ENCODE results near the gene TRAF3IP1.

Gene TRAF3IP1

DNA sequence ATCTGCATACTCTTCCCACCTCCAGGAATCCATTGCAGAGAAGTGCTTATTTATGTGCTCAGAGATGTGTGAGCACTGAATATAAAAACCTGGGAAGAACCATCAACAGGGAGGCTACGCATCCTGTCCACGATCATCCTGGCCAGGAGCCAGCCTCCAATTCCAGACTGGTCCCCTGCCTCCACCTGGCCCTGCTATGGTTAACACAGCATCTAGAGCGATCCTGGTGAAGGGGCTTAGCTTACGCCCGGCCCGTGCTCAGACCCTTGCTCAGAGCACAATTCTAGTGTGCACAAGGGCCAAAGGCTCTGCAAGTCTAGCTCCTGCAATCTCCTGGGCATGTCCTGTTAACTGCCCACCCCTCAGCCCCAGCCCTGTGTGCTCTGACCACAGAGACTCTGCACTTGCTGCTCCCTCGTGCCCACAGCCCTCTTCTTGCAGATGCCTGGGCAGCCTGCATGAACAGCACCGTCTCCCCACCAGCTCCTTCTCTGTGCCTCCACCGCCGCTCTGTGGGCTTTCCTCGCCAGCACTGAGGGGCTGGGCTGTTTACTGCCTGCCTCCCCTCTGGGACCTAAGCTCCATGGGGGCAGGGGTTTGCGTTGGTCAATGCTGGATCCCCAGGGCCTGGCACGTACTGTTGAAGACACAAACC is 38.4 kb upstream of the TRAF3IP1 start:
- Histone ChIP-seq H3K36me3 (peaks cover 4 to 24% (median 10%) of the 10 kb centered on the region in 3 donors), H3K4me3 (no peak overlapping the region), H3K9me3 (no peaks in the 10 kb centered on the region), H3K27me3 (no peaks in the 10 kb centered on the region), H3K4me1 (peaks cover 0 to 73% (median 33%) of the 10 kb centered on the region in 4 donors), H3K27ac (no peak overlapping the region)
- DNase-seq = no peak
- intact Hi-C loops (cut with DNase I; ENCODE audit: low total_unique reads) = loop anchor here (10.0 kb wide), 1 partner anchor 1963 kb away; no protein-coding TSS in a partner anchor
- TF ChIP-seq, protein P1, sequence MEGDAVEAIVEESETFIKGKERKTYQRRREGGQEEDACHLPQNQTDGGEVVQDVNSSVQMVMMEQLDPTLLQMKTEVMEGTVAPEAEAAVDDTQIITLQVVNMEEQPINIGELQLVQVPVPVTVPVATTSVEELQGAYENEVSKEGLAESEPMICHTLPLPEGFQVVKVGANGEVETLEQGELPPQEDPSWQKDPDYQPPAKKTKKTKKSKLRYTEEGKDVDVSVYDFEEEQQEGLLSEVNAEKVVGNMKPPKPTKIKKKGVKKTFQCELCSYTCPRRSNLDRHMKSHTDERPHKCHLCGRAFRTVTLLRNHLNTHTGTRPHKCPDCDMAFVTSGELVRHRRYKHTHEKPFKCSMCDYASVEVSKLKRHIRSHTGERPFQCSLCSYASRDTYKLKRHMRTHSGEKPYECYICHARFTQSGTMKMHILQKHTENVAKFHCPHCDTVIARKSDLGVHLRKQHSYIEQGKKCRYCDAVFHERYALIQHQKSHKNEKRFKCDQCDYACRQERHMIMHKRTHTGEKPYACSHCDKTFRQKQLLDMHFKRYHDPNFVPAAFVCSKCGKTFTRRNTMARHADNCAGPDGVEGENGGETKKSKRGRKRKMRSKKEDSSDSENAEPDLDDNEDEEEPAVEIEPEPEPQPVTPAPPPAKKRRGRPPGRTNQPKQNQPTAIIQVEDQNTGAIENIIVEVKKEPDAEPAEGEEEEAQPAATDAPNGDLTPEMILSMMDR (IDR thresholded peaks at IDR 0.05) = no peak

DNA sequence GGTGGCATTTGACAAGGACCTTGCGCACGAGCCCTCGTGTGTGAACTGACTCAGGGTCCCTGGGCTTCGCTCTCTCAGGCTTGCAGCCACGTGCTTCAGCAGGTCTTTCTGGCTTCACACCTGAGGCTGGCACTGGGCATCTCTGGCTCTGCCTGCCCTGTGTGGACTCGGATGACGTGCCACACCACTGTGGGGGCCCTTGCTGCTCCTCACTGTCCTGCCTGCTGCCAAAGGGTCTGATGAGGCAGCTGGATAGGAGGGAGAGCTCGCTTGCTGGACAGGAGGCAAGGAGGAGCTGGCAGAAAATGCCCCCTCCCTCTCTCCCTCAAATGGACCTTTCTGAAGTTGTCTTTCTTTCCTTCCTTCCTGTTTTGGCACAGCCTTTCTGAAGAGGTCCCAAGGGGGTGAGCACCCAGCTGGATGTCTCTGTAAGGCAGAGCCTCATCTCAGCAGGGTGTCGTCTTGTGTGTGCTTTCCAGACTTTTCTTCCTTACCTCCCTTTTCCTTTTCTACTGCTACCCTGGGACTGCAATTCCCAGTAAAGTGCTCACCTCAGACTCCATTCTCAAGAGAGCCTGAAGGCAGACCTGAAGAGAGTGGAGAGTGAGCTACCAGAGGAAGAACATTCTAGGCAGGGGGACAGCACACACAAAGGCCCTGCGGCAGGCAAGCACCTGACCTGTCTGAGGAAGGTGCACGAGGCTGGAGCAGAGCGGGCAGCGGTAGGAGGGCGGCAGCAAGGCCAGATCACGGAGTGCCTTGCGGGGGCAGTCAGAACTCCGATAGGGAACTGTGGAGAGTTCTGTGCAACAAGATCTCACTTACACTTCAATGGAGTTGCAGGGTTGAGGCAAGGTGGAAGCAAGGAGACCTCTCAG is 37.2 kb upstream of the TRAF3IP1 start:
- H3K27ac ChIP-seq = no peak overlapping the region
- no peaks in the 10 kb centered on the region for H3K27me3 ChIP-seq
- intact Hi-C loops (cut with DNase I; ENCODE audit: low total_unique reads) = loop anchor here (10.0 kb wide), 1 partner anchor 1962 kb away; no protein-coding TSS in a partner anchor
- DNase-seq = no peak
- H3K36me3 ChIP-seq = peaks cover 0 to 12% (median 0%) of the 10 kb centered on the region in 3 donors
- no peak overlapping the region for H3K4me3 ChIP-seq
- H3K4me1 ChIP-seq = peaks cover 0 to 82% (median 43%) of the 10 kb centered on the region in 4 donors
- TF ChIP-seq, protein P1 (IDR thresholded peaks at IDR 0.05) = no peak
- no peaks in the 10 kb centered on the region for H3K9me3 ChIP-seq

DNA sequence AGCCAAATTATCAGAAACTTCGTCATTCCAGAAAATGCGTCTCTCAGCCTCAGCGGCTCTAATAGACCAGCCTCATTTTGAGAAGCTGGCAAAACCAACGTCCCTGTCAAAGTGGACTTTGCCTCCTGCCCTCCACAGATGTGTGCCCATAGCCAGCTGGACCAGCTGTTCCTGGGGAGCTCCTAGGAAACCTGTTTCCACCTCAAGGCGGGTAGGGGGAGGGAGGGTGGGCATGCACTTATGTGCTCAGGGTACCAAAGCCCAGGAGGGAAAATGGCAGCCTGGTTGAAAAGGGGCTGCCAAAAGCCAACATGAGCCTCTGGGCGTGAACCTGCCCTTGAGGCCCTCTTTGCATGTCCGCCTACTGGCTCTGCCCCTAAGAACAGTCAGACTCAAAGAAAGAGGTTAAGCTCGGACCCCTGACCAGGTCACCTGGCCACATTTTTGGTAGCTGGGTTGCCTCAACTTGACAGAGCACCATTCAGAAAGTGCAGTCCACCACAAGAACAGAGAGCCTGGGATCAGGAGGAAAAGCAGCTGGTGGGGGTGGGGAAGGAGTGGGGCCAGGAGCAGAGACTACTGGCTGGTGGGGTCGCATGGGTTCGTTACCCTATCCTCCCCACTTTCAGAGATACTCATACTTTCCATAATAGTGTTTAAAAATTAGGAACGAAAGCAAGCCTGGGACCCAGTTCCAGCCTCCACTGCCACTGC is 35.4 kb upstream of the TRAF3IP1 start:
- no peak for DNase-seq
- intact Hi-C loops (cut with DNase I; ENCODE audit: low total_unique reads) = loop anchor here (10.0 kb wide), 1 partner anchor 1960 kb away; no protein-coding TSS in a partner anchor
- no peaks in the 10 kb centered on the region for H3K9me3 ChIP-seq
- peaks cover 0 to 73% (median 51%) of the 10 kb centered on the region in 4 donors for H3K4me1 ChIP-seq
- H3K27me3 ChIP-seq = no peaks in the 10 kb centered on the region
- peak overlapping the region in 1 of 2 donors; percentile 8 for H3K4me3 ChIP-seq
- H3K36me3 ChIP-seq = peaks cover 0 to 2% (median 0%) of the 10 kb centered on the region in 3 donors
- H3K27ac ChIP-seq = peak overlapping the region; percentile 98 to 99
- TF ChIP-seq, protein P1 (IDR thresholded peaks at IDR 0.05) = no peak

DNA sequence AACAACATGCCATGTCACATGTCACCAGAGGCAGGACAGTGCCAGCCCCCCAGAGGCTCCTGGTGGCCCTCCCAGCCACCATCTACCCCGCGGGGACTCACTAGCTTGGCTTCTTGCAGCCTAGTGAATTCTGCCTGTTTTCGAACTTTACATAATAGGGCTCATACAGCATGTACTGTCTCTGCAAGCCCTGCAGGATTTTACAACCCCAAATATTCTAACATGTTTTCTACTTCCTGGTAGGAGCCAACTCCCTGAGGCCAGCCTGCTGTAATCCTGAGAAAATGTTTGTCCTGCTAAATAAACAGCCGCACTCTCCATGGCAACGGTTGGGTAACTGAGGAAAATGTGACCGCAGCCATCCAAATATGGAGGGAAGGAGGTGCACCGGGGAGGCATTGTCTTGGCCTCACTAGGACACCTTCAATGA is 34.6 kb upstream of the TRAF3IP1 start:
- H3K4me1 ChIP-seq = peaks cover 0 to 70% (median 51%) of the 10 kb centered on the region in 4 donors
- H3K9me3 ChIP-seq = no peaks in the 10 kb centered on the region
- intact Hi-C loops (cut with DNase I; ENCODE audit: low total_unique reads) = loop anchor here (10.0 kb wide), 1 partner anchor 1959 kb away; no protein-coding TSS in a partner anchor
- peak; percentile 95 to 96 for DNase-seq
- H3K36me3 ChIP-seq = no peaks in the 10 kb centered on the region
- H3K4me3 ChIP-seq = peak overlapping the region in 1 of 2 donors; percentile 8
- peak overlapping the region; percentile 98 to 99 for H3K27ac ChIP-seq
- TF ChIP-seq, protein P1 (IDR thresholded peaks at IDR 0.05) = peak in 1 of 2 experiments; percentile 20
- no peaks in the 10 kb centered on the region for H3K27me3 ChIP-seq

DNA sequence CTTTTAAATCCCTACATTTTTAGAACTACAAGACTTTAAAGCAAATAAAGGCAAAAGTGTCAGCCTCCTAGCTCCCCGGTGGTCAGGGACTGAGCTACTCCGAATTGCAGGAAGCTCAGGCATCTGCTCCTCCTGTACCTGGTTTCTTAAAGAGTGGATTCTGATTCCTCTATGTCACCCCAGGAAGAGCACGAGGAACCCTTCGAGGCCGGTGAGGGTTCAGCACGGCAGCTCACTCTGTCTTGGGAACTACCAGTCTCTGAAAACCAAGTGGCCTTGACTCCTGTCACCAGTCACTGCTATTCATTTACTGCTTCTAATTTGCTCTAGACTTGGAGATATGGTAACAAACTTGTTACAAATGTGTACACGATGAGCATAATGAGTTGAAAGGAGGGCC is 34.2 kb upstream of the TRAF3IP1 start:
- H3K4me3 ChIP-seq = peak overlapping the region in 1 of 2 donors; percentile 86

More for the DNA sequence above, 34.2 kb upstream of the TRAF3IP1 start:
- H3K36me3 ChIP-seq = no peaks in the 10 kb centered on the region
- no peaks in the 10 kb centered on the region for H3K9me3 ChIP-seq
- H3K27me3 ChIP-seq = no peaks in the 10 kb centered on the region
- H3K27ac ChIP-seq = peak overlapping the region; percentile 98 to 99
- DNase-seq = no peak
- TF ChIP-seq, protein P1 (IDR thresholded peaks at IDR 0.05) = no peak
- intact Hi-C loops (cut with DNase I; ENCODE audit: low total_unique reads) = loop anchor here (10.0 kb wide), 1 partner anchor 1959 kb away; no protein-coding TSS in a partner anchor
- H3K4me1 ChIP-seq = peaks cover 0 to 70% (median 51%) of the 10 kb centered on the region in 4 donors

Measured in tibial artery (tissue), 4 donors.